Activated naive CD4-positive, alpha-beta T cell treated with anti-CD3 and anti-CD28 coated beads for 36 hours (primary cell): ENCODE measurements around the gene TMEM141. TPM values are rescaled to one million over a fixed set of nuclear protein-coding genes. Genes with fewer than 3 reads are reported as not detected.
A peak's percentile ranks its signal among the peaks of the same experiment; 100 is the strongest.
"Not testable (repeated sequence)": the region's sequence is repeated elsewhere in the genome, so short reads cannot be mapped to it uniquely, and the experiment has no call there.

Experiments
- CTCF ChIA-PET: fragments of 350-600 bp; sonication (Branson Sonifier 250); formaldehyde crosslinking; loops from one replicate; lab custom pipeline; 2021; ENCODE audit warnings: antibody characterized with exemption; lab: Charles Lee
- DNase-seq: peaks from one replicate; pipeline ENCODE4 v3.0.0-alpha.2; 2020
- H3K27ac Mint-ChIP-seq: one replicate; pipeline ENCODE4 v1.8.0; 2021; ENCODE audit warnings: mild to moderate bottlenecking, mixed read lengths
- H3K27me3 Mint-ChIP-seq: one replicate; pipeline ENCODE4 v1.8.0; 2021; ENCODE audit warnings: low read depth, mixed read lengths
- H3K36me3 Mint-ChIP-seq: one replicate; pipeline ENCODE4 v1.8.0; 2021; ENCODE audit warnings: low read depth, mixed read lengths
- H3K4me1 Mint-ChIP-seq: one replicate; pipeline ENCODE4 v1.8.0; 2021; ENCODE audit warnings: low read depth, mixed read lengths
- H3K4me3 Mint-ChIP-seq: one replicate; pipeline ENCODE4 v1.8.0; 2021; ENCODE audit warnings: mild to moderate bottlenecking, moderate library complexity, mixed read lengths
- H3K9me3 Mint-ChIP-seq: one replicate; pipeline ENCODE4 v1.8.0; 2021; ENCODE audit warnings: mixed read lengths
- intact Hi-C: fragments of 100-400 bp; cut with micrococcal nuclease; formaldehyde crosslinking; loops from one replicate; pipeline ENCODE4 v1.15.1; 2023
- total RNA-seq, 2 experiments: library from RNA; stranded (reverse); gene quantifications; one replicate each; pipeline ENCODE4 v1.2.3, GENCODE V29; 2021

TMEM141 gene
- total RNA-seq, 2 experiments from 2014 or later, result 38.1 to 39.6 TPM

GRCh38 chr9:136837146-136837855, 46.2 kb downstream of the TMEM141 start:
- Mint-ChIP-seq H3K27me3 (no peaks in the 10 kb centered on the region), H3K4me1 (peaks cover 3% of the 10 kb centered on the region), H3K36me3 (peaks cover 3% of the 10 kb centered on the region), H3K9me3 (no peaks in the 10 kb centered on the region), H3K4me3 (no peak overlapping the region), H3K27ac (no peak overlapping the region)
- CTCF ChIA-PET, result no interaction called here
- DNase-seq, result no peak
- intact Hi-C loops, result no loop called here

GRCh38 chr9:136837856-136838277, 46.7 kb downstream of the TMEM141 start:
- H3K4me1 Mint-ChIP-seq, H3K36me3 Mint-ChIP-seq, H3K27ac Mint-ChIP-seq, H3K9me3 Mint-ChIP-seq, H3K27me3 Mint-ChIP-seq, H3K4me3 Mint-ChIP-seq, intact Hi-C loops, DNase-seq, CTCF ChIA-PET: not testable (repeated sequence)

GRCh38 chr9:136838314-136839228, 47.4 kb downstream of the TMEM141 start:
- no peaks in the 10 kb centered on the region for H3K27me3 Mint-ChIP-seq
- intact Hi-C loops, result no loop called here
- H3K27ac Mint-ChIP-seq, result no peak overlapping the region
- H3K9me3 Mint-ChIP-seq, result no peaks in the 10 kb centered on the region
- no peak overlapping the region for H3K4me3 Mint-ChIP-seq
- peaks cover 8% of the 10 kb centered on the region for H3K4me1 Mint-ChIP-seq
- CTCF ChIA-PET, result no interaction called here
- H3K36me3 Mint-ChIP-seq, result peaks cover 3% of the 10 kb centered on the region
- no peak for DNase-seq

- no peak for DNase-seq
- Mint-ChIP-seq H3K27me3 (no peaks in the 10 kb centered on the region), H3K27ac (no peak overlapping the region), H3K4me1 (peaks cover 9% of the 10 kb centered on the region), H3K4me3 (no peak overlapping the region), H3K9me3 (no peaks in the 10 kb centered on the region), H3K36me3 (peaks cover 3% of the 10 kb centered on the region)
- CTCF ChIA-PET, result interaction anchor here (0.5 kb wide), 1 partner anchor 22 kb away, joined by 3 read pairs; no protein-coding TSS in a partner anchor
- intact Hi-C loops, result no loop called here
These were observed 48.3 kb downstream of the TMEM141 start for GRCh38 chr9:136839229-136840139.

- no peak for DNase-seq
- Mint-ChIP-seq H3K27ac (no peak overlapping the region), H3K9me3 (no peaks in the 10 kb centered on the region), H3K36me3 (peaks cover 3% of the 10 kb centered on the region), H3K4me1 (peaks cover 11% of the 10 kb centered on the region), H3K4me3 (no peak overlapping the region), H3K27me3 (peaks cover 2% of the 10 kb centered on the region)
- intact Hi-C loops, result no loop called here
- CTCF ChIA-PET, result no interaction called here
These were observed 49.2 kb downstream of the TMEM141 start for GRCh38 chr9:136840140-136840876.

- Mint-ChIP-seq H3K27me3 (peaks cover 5% of the 10 kb centered on the region), H3K9me3 (no peaks in the 10 kb centered on the region), H3K36me3 (peaks cover 3% of the 10 kb centered on the region), H3K27ac (no peak overlapping the region), H3K4me3 (no peak overlapping the region), H3K4me1 (peaks cover 12% of the 10 kb centered on the region)
- intact Hi-C loops, result no loop called here
- DNase-seq, result no peak
- CTCF ChIA-PET, result interaction anchor here (1.0 to 3.0 kb wide), 6 partner anchors 41 to 194 kb away, joined by 3 to 10 read pairs (median 4); no protein-coding TSS in a partner anchor
These were observed 49.9 kb downstream of the TMEM141 start for GRCh38 chr9:136840877-136841645.

- H3K9me3 Mint-ChIP-seq, H3K36me3 Mint-ChIP-seq, H3K27ac Mint-ChIP-seq, H3K27me3 Mint-ChIP-seq, DNase-seq: not testable (repeated sequence)
- Mint-ChIP-seq H3K4me3 (peak overlapping the region; percentile 68), H3K4me1 (peaks cover 14% of the 10 kb centered on the region)
- intact Hi-C loops, result loop anchor here (1.0 to 2.0 kb wide), 4 partner anchors 44 to 193 kb away; partner anchors contain the start of genes FBXW5, PAXX and TRAF2
- CTCF ChIA-PET, result interaction anchor here (0.6 to 3.0 kb wide), 21 partner anchors 20 to 226 kb away, joined by 3 to 12 read pairs (median 4); partner anchors contain the start of gene RABL6
These were observed 50.7 kb downstream of the TMEM141 start for GRCh38 chr9:136841646-136842379.

- not testable (repeated sequence) for H3K36me3 Mint-ChIP-seq, H3K27ac Mint-ChIP-seq, H3K9me3 Mint-ChIP-seq
- intact Hi-C loops, result loop anchor here (1.0 to 2.0 kb wide), 4 partner anchors 44 to 192 kb away; partner anchors contain the start of genes FBXW5, PAXX and TRAF2
- Mint-ChIP-seq H3K4me1 (peaks cover 16% of the 10 kb centered on the region), H3K4me3 (peak within 1 kb of the TSS; percentile 68), H3K27me3 (peaks cover 12% of the 10 kb centered on the region)
- DNase-seq, result peak; percentile 81
- CTCF ChIA-PET, result interaction anchor here (0.5 to 3.0 kb wide), 25 partner anchors 20 to 225 kb away, joined by 3 to 12 read pairs (median 4); partner anchors contain the start of gene RABL6
These were observed 51.3 kb downstream of the TMEM141 start, which contains the start of gene AJM1 for GRCh38 chr9:136842380-136842948. AJM1 (plus strand) TSS chr9:136842478; CDS start chr9:136844415, 1,937 bp downstream.
